GM13977 (cell line): ENCODE results near the gene MAP3K12.
"Not testable (repeated sequence)": the region's sequence is repeated elsewhere in the genome, so short reads cannot be mapped to it uniquely, and the experiment has no call there.

Source experiments
- DNase-seq: peaks from one replicate; pipeline ENCODE4 v3.0.0; 2012; ENCODE audit warnings: low spot score
- in situ Hi-C: fragments of 300-500 bp; cut with MboI; formaldehyde crosslinking; loops from one replicate; pipeline ENCODE4 v1.12.0; 2022; ENCODE audit warnings: low sequenced_read_pairs, low pct_unique_long_range_greater_than_20kb, mixed read lengths, inconsistent platforms; ENCODE audit not compliant: unreplicated experiment
- TF ChIP-seq, protein P1 (sequence below): IDR thresholded peaks from 2 replicates; pipeline ENCODE4 v1.5.1; 2012; ENCODE audit warnings: mild to moderate bottlenecking, control low read depth; ENCODE audit not compliant: insufficient read depth; ENCODE audit errors: extremely low read depth, missing control alignments

Gene MAP3K12

DNA sequence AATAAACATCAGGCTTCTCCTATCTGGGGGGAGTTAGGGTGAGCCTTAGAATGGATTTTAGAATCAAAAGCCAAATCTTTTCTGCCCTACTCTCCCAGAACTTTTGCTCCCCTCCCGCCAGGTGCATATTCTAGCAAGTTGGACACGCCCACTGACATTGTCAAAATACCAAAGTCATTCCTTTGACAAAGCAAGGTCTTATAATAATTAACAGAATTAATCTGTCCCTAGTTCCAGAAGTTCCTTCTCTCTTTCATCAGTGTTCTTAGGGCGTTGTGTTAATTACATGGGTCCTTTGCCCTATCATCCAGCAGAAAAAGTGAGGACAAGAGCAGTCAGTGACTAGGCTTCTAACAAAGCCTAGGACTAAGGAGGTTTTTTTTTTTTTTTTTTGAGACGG lies 55.3 kb downstream of the MAP3K12 start:
- DNase-seq: no peak
- TF ChIP-seq, protein P1, sequence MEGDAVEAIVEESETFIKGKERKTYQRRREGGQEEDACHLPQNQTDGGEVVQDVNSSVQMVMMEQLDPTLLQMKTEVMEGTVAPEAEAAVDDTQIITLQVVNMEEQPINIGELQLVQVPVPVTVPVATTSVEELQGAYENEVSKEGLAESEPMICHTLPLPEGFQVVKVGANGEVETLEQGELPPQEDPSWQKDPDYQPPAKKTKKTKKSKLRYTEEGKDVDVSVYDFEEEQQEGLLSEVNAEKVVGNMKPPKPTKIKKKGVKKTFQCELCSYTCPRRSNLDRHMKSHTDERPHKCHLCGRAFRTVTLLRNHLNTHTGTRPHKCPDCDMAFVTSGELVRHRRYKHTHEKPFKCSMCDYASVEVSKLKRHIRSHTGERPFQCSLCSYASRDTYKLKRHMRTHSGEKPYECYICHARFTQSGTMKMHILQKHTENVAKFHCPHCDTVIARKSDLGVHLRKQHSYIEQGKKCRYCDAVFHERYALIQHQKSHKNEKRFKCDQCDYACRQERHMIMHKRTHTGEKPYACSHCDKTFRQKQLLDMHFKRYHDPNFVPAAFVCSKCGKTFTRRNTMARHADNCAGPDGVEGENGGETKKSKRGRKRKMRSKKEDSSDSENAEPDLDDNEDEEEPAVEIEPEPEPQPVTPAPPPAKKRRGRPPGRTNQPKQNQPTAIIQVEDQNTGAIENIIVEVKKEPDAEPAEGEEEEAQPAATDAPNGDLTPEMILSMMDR: no peak
- in situ Hi-C loops: no loop called here

DNA sequence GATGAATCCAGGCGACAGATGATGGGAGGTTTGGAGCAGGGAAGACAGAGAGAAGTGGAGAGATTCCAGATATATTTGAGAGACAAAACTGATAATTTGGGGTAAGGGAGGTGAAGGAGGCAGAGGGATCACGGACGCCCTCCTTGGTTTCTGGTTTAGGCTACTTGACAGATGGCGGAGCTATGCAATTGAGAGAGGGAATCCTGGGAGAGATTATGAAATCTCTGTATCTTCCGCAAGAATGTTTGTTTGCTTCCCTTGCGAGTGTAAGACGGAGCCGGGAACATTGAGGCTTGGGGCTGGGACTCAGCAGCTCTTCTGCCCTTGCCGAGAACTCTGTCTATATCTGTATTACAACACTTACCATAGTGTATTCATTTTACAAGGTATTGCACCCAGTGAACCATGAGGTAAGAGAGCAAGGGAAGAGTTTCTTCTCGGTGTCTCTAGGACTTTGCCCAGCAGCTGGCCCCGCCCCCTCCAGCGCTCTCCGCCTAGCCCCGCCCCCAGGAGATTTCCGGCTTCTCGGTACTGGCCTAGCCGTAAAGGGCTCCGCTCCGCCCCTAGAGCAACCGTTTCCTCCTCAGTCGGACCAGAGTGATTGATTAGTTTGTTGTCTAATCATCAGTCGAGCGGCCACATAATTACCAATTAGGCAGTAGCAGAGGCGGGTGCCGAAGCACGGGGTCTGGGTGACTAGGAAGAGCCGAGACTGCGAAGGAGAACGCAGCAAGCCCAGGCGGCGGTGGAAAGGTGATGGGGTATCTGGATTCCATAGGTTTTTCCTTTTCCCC lies 58.0 kb downstream of the MAP3K12 start, which contains the start of gene PRR13:
Gene PRR13, plus strand, starts transcription at position 695 of the 794 bp plus-strand sequence. CDS start 981 bp downstream, outside the sequence.
- in situ Hi-C loops: no loop called here
- DNase-seq: peak; percentile 96
- TF ChIP-seq, protein P1: no peak

DNA sequence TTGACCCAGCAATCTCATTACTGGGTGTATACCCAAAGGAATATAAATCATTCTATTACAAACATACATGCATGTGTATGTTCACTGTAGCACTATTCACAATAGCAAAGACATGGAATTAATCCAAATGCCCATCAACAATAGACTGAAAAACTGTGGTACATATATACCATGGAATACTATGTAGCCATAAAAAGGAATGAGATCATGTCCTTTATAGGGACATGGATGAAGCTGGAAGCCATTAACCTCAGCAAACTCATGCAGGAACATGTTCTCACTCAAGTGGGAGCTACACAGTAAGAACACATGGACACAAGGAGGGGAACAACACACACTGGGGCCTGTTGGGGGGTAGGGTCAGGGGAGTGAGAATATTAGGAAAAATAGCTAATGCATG lies 59.7 kb downstream of the MAP3K12 start:
- in situ Hi-C loops, DNase-seq: not testable (repeated sequence)

DNA sequence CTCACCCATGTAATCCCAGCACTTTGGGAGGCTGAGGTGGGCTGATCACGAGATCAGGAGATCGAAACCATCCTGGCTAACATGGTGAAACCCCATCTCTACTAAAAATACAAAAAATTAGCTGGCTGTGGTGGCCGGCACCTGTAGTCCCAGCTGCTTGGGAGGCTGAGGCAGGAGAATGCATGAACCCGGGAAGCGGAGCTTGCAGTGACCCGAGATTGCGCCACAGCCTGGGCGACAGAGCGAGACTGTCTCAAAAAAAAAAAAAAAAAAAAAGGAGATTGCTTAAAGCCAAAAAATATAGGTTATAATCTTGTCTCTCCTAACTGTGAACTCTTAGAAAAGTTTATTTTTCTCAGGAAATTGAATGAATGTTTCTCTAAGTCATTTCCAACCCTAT lies 63.9 kb downstream of the MAP3K12 start:
- DNase-seq, in situ Hi-C loops: not testable (repeated sequence)

DNA sequence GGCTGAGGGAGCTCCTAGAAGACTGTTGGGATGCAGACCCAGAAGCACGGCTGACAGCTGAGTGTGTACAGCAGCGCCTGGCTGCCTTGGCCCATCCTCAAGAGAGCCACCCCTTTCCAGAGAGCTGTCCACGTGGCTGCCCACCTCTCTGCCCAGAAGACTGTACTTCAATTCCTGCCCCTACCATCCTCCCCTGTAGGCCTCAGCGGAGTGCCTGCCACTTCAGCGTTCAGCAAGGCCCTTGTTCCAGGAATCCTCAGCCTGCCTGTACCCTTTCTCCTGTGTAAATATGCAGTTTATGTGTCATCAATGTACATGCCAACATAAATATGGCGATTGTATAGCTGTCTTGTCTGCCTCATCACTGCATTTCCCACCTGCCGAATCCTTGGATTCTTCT lies 68.1 kb downstream of the MAP3K12 start:
- DNase-seq: no peak
- TF ChIP-seq, protein P1: no peak
- in situ Hi-C loops: no loop called here

DNA sequence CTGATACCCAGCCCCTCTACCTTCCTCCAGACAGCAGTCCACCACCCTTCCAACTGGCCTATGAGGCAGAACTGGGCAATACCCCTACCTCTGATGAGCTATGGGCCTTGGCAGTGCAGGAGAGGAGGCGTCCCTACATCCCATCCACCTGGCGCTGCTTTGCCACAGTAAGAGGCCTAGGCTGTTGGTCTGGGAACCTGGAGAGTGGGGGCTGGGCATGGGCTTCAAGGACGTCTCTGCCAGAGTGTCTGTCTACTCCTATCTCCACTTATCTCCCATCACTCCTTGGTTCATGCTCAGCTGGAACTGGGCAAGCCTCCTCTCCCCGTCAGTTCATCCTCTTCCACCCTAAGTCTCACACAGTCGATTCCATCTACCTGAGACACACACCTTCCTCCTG lies 69.1 kb downstream of the MAP3K12 start:
- in situ Hi-C loops: no loop called here
- no peak for DNase-seq
- TF ChIP-seq, protein P1: no peak
